Motor neuron (in vitro differentiated cells): ENCODE measurements around the gene KRTCAP2. TPM values are rescaled to one million over a fixed set of nuclear protein-coding genes. Genes with fewer than 3 reads are reported as not detected.

ENCODE experiments used
- total RNA-seq, 8 experiments: library from RNA; unstranded; fragments of 300-600 nt; gene quantifications; 2 replicates each; pipeline versions ENCODE4 v1.2.3 to v1.2.4, GENCODE V29; 2022

KRTCAP2 gene
- total RNA-seq, 8 experiments from 2014 or later: 166 to 272 (median 202) TPM

Other genes starting within 250 kb of the KRTCAP2 start
- gene PMVK, start 236.6 kb downstream of the KRTCAP2 start, total RNA-seq: 10 to 100 TPM; 11.5 to 47.1 (median 24.6) TPM
- 100 to 1,000 TPM in 2 of 8 experiments, 10 to 100 TPM in 6; 12.4 to 156 (median 30.8) TPM for gene PBXIP1, start 217.2 kb downstream of the KRTCAP2 start, total RNA-seq
- 10 to 100 TPM; 14.4 to 49.9 (median 26.5) TPM for gene PYGO2, start 211.5 kb downstream of the KRTCAP2 start, total RNA-seq
- 100 to 1,000 TPM in 2 of 8 experiments, 10 to 100 TPM in 6; 24.8 to 184 (median 53.5) TPM for gene SHC1, start 202.6 kb downstream of the KRTCAP2 start, total RNA-seq
- 100 to 1,000 TPM in 1 of 8 experiments, 10 to 100 TPM in 7; 21.6 to 257 (median 42.5) TPM for gene CKS1B, start 198.6 kb downstream of the KRTCAP2 start, total RNA-seq
- gene FLAD1, start 190.0 kb downstream of the KRTCAP2 start, total RNA-seq: 10 to 100 TPM; 34.1 to 76.9 (median 49.2) TPM
- 1 to 10 TPM in 4 of 8 experiments, under 1 TPM in 3, not detected in 1; 0.38 to 3.4 (median 1.3) TPM for gene LENEP, start 179.7 kb downstream of the KRTCAP2 start, total RNA-seq
- 10 to 100 TPM in 3 of 8 experiments, 1 to 10 TPM in 5; 3.1 to 26.9 (median 8.6) TPM for gene ZBTB7B, start 170.5 kb downstream of the KRTCAP2 start, total RNA-seq
- gene DCST2, start 139.5 kb downstream of the KRTCAP2 start, total RNA-seq: 1 to 10 TPM in 2 of 8 experiments, under 1 TPM in 5, not detected in 1; 0.22 to 2.8 (median 0.78) TPM
- gene DCST1, start 139.5 kb downstream of the KRTCAP2 start, total RNA-seq: under 1 TPM in 2 of 8 experiments, not detected in 6; 0.16 to 1.00 TPM
- gene ADAM15, start 122.0 kb downstream of the KRTCAP2 start, total RNA-seq: 10 to 100 TPM; 15.7 to 76.9 (median 28.1) TPM
- 10 to 100 TPM in 2 of 8 experiments, 1 to 10 TPM in 6; 5.4 to 10.9 (median 7.7) TPM for gene EFNA4, start 109.6 kb downstream of the KRTCAP2 start, total RNA-seq
- gene EFNA3, start 94.5 kb downstream of the KRTCAP2 start, total RNA-seq: 10 to 100 TPM in 5 of 8 experiments, 1 to 10 TPM in 2, under 1 TPM in 1; 0.71 to 53.7 (median 27.8) TPM
- gene EFNA1, start 45.4 kb downstream of the KRTCAP2 start, total RNA-seq: 10 to 100 TPM in 2 of 8 experiments, 1 to 10 TPM in 5, under 1 TPM in 1; 0.92 to 61.0 (median 1.6) TPM
- gene SLC50A1, start 37.5 kb downstream of the KRTCAP2 start, total RNA-seq: 10 to 100 TPM; 11.7 to 54.8 (median 18.9) TPM
- 100 to 1,000 TPM in 4 of 8 experiments, 10 to 100 TPM in 4; 54.1 to 173 (median 119) TPM for gene DPM3, start 32.8 kb downstream of the KRTCAP2 start, total RNA-seq
- gene TRIM46, start 545 bp upstream of the KRTCAP2 start, total RNA-seq: 10 to 100 TPM in 4 of 8 experiments, 1 to 10 TPM in 2, under 1 TPM in 2; 0.20 to 20.2 (median 11.4) TPM
- 10 to 100 TPM; 12.4 to 51.2 (median 21.0) TPM for gene THBS3, start 34.6 kb upstream of the KRTCAP2 start, total RNA-seq
- 10 to 100 TPM; 32.9 to 65.0 (median 44.2) TPM for gene MTX1, start 35.4 kb upstream of the KRTCAP2 start, total RNA-seq
- gene ENTREP3, start 82.2 kb upstream of the KRTCAP2 start, total RNA-seq: 10 to 100 TPM in 6 of 8 experiments, 1 to 10 TPM in 2; 5.5 to 38.6 (median 22.6) TPM
- 100 to 1,000 TPM in 3 of 8 experiments, 10 to 100 TPM in 5; 52.0 to 115 (median 80.0) TPM for gene SCAMP3, start 89.1 kb upstream of the KRTCAP2 start, total RNA-seq
- 100 to 1,000 TPM in 1 of 8 experiments, 10 to 100 TPM in 7; 25.4 to 103 (median 48.0) TPM for gene CLK2, start 100.2 kb upstream of the KRTCAP2 start, total RNA-seq
- 10 to 100 TPM in 5 of 8 experiments, 1 to 10 TPM in 2, under 1 TPM in 1; 0.76 to 33.4 (median 12.1) TPM for gene HCN3, start 104.2 kb upstream of the KRTCAP2 start, total RNA-seq
- gene PKLR, start 128.1 kb upstream of the KRTCAP2 start, total RNA-seq: 1 to 10 TPM in 1 of 8 experiments, under 1 TPM in 7; 0.07 to 1.1 (median 0.17) TPM
- 100 to 1,000 TPM in 7 of 8 experiments, 10 to 100 TPM in 1; 93.5 to 448 (median 218) TPM for gene FDPS, start 135.6 kb upstream of the KRTCAP2 start, total RNA-seq
- gene RUSC1, start 147.6 kb upstream of the KRTCAP2 start, total RNA-seq: 10 to 100 TPM in 7 of 8 experiments, 1 to 10 TPM in 1; 8.4 to 92.6 (median 49.8) TPM